SK-N-SH treated with all-trans-retinoic acid at 6 μM for 48 hours (cell line): ENCODE data around the gene ZNF260.

Source experiments
- ATAC-seq: fragments of 200-7000 bp; cut with Tn5 transposase; 3 replicates; pipeline ENCODE4 v1.9.1; 2020; ENCODE audit warnings: mild to moderate bottlenecking, moderate library complexity
- ARNTL ChIP-seq: fragments of 450-650 bp; formaldehyde crosslinking; IDR thresholded peaks from 2 replicates; pipeline ENCODE4 v1.5.0; 2020; ENCODE audit warnings: low read depth, mild to moderate bottlenecking, moderate library complexity, borderline replicate concordance
- BACH2 ChIP-seq: fragments of 250-450 bp; sonication (Bioruptor Pico); IDR thresholded peaks from 2 replicates; pipeline ENCODE4 v1.9.0; 2021; ENCODE audit warnings: mild to moderate bottlenecking, borderline replicate concordance
- CREB5 ChIP-seq: fragments of 250-450 bp; sonication (Bioruptor Pico); IDR thresholded peaks from 2 replicates; pipeline ENCODE4 v1.5.1; 2020; ENCODE audit warnings: low read depth, mild to moderate bottlenecking, moderate library complexity
- CSDC2 ChIP-seq: fragments of 250-450 bp; sonication (Bioruptor Pico); IDR thresholded peaks from 2 replicates; pipeline ENCODE4 v1.5.0; 2020; ENCODE audit warnings: mild to moderate bottlenecking, moderate library complexity
- CSRNP3 ChIP-seq: fragments of 250-450 bp; sonication (Bioruptor Pico); IDR thresholded peaks from 2 replicates; pipeline ENCODE4 v1.5.1; 2021; ENCODE audit warnings: mild to moderate bottlenecking, moderate library complexity
- ESRRG ChIP-seq: fragments of 250-450 bp; sonication (Bioruptor Pico); IDR thresholded peaks from 2 replicates; pipeline ENCODE4 v1.6.1; 2021; ENCODE audit warnings: mild to moderate bottlenecking
- GLIS3 ChIP-seq: fragments of 250-450 bp; sonication (Bioruptor Pico); IDR thresholded peaks from 2 replicates; pipeline ENCODE4 v1.5.0; 2020; ENCODE audit warnings: mild to moderate bottlenecking, moderate library complexity
- ISL1 ChIP-seq: fragments of 250-450 bp; sonication (Bioruptor Pico); IDR thresholded peaks from 2 replicates; pipeline ENCODE4 v2.1.2; 2022; ENCODE audit warnings: mild to moderate bottlenecking, moderate library complexity
- OSR1 ChIP-seq: fragments of 250-450 bp; sonication (Bioruptor Pico); IDR thresholded peaks from 2 replicates; pipeline ENCODE4 v1.8.0; 2022; ENCODE audit warnings: moderate library complexity, mild to moderate bottlenecking, inconsistent platforms
- PATZ1 ChIP-seq: fragments of 250-450 bp; sonication (Bioruptor Pico); IDR thresholded peaks from 2 replicates; pipeline ENCODE4 v1.8.0; 2020; ENCODE audit warnings: mild to moderate bottlenecking, moderate library complexity, borderline replicate concordance
- POU6F1 ChIP-seq: fragments of 250-450 bp; sonication (Bioruptor Pico); IDR thresholded peaks from 2 replicates; pipeline ENCODE4 v1.8.0; 2021; ENCODE audit warnings: low read depth, mild to moderate bottlenecking, moderate library complexity, borderline replicate concordance
- PPARA ChIP-seq: fragments of 250-450 bp; sonication (Bioruptor Pico); IDR thresholded peaks from 2 replicates; pipeline ENCODE4 v1.5.0; 2020; ENCODE audit warnings: mild to moderate bottlenecking, borderline replicate concordance
- RARB ChIP-seq: fragments of 250-450 bp; sonication (Bioruptor Pico); IDR thresholded peaks from 2 replicates; pipeline ENCODE4 v1.8.0; 2021; ENCODE audit warnings: mild to moderate bottlenecking, moderate library complexity
- SNAI2 ChIP-seq: fragments of 250-450 bp; sonication (Bioruptor Pico); IDR thresholded peaks from 2 replicates; pipeline ENCODE4 v1.5.0; 2020; ENCODE audit warnings: mild to moderate bottlenecking, moderate library complexity
- TCF4 ChIP-seq: fragments of 250-450 bp; sonication (Bioruptor Pico); IDR thresholded peaks from 2 replicates; pipeline ENCODE4 v1.8.0; 2021; ENCODE audit warnings: mild to moderate bottlenecking, moderate library complexity, borderline replicate concordance
- TOX ChIP-seq: fragments of 250-450 bp; sonication (Bioruptor Pico); IDR thresholded peaks from 2 replicates; pipeline ENCODE4 v1.8.0; 2021; ENCODE audit warnings: mild to moderate bottlenecking, moderate library complexity, borderline replicate concordance
- TSHZ2 ChIP-seq: fragments of 250-450 bp; sonication (Bioruptor Pico); IDR thresholded peaks from 2 replicates; pipeline ENCODE4 v1.5.0; 2020; ENCODE audit warnings: mild to moderate bottlenecking, moderate library complexity
- ZC3H10 ChIP-seq: fragments of 250-450 bp; sonication (Bioruptor Pico); IDR thresholded peaks from 2 replicates; pipeline ENCODE4 v1.5.1; 2021; ENCODE audit warnings: mild to moderate bottlenecking, moderate library complexity
- ZFP3 ChIP-seq: fragments of 250-450 bp; sonication (Bioruptor Pico); IDR thresholded peaks from 2 replicates; pipeline ENCODE4 v1.5.0; 2020; ENCODE audit warnings: mild to moderate bottlenecking, moderate library complexity
- ZFP30 ChIP-seq: fragments of 450-650 bp; formaldehyde crosslinking; IDR thresholded peaks from 2 replicates; pipeline ENCODE4 v1.5.0; 2022; ENCODE audit warnings: mild to moderate bottlenecking, moderate library complexity
- ZNF565 ChIP-seq: fragments of 450-650 bp; formaldehyde crosslinking; conservative IDR thresholded peaks from 2 replicates; pipeline ENCODE4 v1.5.0; 2020; ENCODE audit warnings: low read depth, mild to moderate bottlenecking, moderate library complexity
- ZNF70 ChIP-seq: fragments of 450-650 bp; formaldehyde crosslinking; IDR thresholded peaks from 2 replicates; pipeline ENCODE4 v1.5.0; 2020; ENCODE audit warnings: mild to moderate bottlenecking, moderate library complexity
- ZNF8 ChIP-seq: fragments of 450-650 bp; formaldehyde crosslinking; IDR thresholded peaks from 2 replicates; pipeline ENCODE4 v1.5.0; 2020; ENCODE audit warnings: mild to moderate bottlenecking, moderate library complexity

Gene ZNF260

GRCh38 chr19:36572593-36573019 is 44.5 kb upstream of the ZNF260 start:
- peak; percentile 11 for ATAC-seq
- TF ChIP-seq GLIS3 (CRISPR knock-in tag) (no peak), CSRNP3 (CRISPR knock-in tag) (no peak), BACH2 (CRISPR knock-in tag) (no peak), CREB5 (CRISPR knock-in tag) (no peak), PPARA (no peak), SNAI2 (no peak), ZNF565 (CRISPR knock-in tag) (no peak), ZC3H10 (no peak), ESRRG (no peak), RARB (CRISPR knock-in tag) (no peak), ZFP3 (CRISPR knock-in tag) (no peak), ZNF8 (no peak), ARNTL (CRISPR knock-in tag) (no peak), POU6F1 (CRISPR knock-in tag) (no peak)

GRCh38 chr19:36564391-36564790 is 36.3 kb upstream of the ZNF260 start:
- no peak for ATAC-seq
- TF ChIP-seq ISL1 (no peak), TCF4 (CRISPR knock-in tag) (no peak), GLIS3 (CRISPR knock-in tag) (no peak), ESRRG (no peak), TSHZ2 (no peak), OSR1 (no peak), TOX (CRISPR knock-in tag) (no peak), ZC3H10 (no peak), ZNF565 (CRISPR knock-in tag) (no peak), RARB (CRISPR knock-in tag) (no peak), ZNF70 (no peak), BACH2 (CRISPR knock-in tag) (no peak), CSRNP3 (CRISPR knock-in tag) (no peak), ZFP30 (CRISPR knock-in tag) (no peak), ARNTL (CRISPR knock-in tag) (no peak), ZFP3 (CRISPR knock-in tag) (no peak)

GRCh38 chr19:36547001-36547732 is 19.1 kb upstream of the ZNF260 start:
- no peak for ATAC-seq
- TF ChIP-seq POU6F1 (CRISPR knock-in tag) (no peak), CSDC2 (CRISPR knock-in tag) (no peak), ARNTL (CRISPR knock-in tag) (no peak), RARB (CRISPR knock-in tag) (no peak), SNAI2 (no peak), TCF4 (CRISPR knock-in tag) (no peak), BACH2 (CRISPR knock-in tag) (no peak), PATZ1 (CRISPR knock-in tag) (no peak), GLIS3 (CRISPR knock-in tag) (no peak), ZNF565 (CRISPR knock-in tag) (no peak), ZC3H10 (no peak), OSR1 (no peak)
